ENCODE measurements around the gene WDR93.
"Not testable (repeated sequence)": the region's sequence is repeated elsewhere in the genome, so short reads cannot be mapped to it uniquely, and the experiment has no call there.

Gene WDR93

DNA sequence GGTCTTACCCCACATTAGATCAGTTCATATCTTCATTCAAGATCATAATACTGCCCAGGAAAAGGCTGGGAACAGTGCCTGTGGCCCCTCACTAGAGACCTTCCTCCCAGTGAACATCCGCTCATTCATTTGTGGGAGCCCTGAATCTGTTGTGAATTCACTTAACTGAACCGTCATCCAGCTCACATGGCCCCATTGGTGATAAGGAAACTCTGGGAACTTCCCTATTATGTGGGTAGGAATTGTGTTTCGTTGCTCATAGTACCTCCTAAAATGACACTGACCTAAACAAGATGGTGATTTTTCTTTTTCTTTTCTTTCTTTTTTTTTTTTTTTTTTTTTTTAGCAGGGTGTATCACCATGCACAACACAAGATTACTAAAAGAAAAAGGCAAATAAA, 78.8 kb downstream of the WDR93 start:
- no peak for DNase-seq (ENCODE audit: low spot score)

DNA sequence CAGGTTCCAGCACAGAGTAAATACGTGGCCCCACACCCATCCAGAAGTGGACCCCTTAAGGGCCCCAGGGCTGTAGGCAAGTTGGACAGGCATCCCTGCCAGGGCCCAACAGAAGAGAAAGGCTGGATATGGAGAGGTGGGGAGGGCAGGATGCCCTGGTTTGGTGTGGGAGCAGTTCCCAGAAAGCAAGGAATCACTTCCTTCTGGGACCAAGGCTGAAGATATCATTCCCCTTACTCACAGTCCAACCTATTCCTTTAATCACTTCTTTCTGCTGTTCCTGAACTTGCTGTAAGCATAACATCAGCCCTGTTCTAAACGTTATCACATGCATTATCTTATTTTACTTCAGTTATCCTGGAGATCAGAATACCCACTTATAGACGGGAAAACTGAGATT, 79.4 kb downstream of the WDR93 start:
- DNase-seq (ENCODE audit: low spot score) = no peak

DNA sequence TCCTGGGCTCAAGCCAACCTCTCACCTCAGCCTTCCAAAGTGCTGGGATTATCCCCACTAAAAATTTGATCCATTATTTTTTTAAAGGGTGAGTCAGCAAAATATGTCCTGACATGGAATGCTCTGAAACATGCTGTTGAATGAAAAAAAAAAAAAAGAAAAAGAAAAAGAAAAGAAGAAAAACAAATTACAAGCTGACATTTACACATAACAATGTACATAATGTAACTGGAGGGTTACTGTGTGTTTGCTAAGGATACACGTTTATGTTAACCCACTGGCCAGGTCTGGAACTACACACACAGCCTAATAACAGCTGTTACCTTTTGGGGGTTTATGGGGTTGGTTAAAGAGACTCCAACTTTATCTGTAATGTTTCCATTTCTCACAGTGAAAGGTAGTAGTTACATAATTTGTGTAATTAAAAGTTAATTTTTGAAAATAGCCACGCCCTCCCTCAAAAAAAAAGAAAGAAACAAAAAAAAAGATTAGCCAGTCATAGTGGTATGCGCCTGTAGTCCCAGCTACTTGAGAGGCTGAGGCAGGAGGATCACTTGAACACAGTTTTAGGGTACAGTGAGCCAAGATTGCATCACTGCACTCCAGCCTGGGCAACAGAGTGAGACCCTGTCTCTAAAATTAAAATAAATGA, 82.4 kb downstream of the WDR93 start:
- peak; percentile 48 for DNase-seq (ENCODE audit: low spot score)

DNA sequence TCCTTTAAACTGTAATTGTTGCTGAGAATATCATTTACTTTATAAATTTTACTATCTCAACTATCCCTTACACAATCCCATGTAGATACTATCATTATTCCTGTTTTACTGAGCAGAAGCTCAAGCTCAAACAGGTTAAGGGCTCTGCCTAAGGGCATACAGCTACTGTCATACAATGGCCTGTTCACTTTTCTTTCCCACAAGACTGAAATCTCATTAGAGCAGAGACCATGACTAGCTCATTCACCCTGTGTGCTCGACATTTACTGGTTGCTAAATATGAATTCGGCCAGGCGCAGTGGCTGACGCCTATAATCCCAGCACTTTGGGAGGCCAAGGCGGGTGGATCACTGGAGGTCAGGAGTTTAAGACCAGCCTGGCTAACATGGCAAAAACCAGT, 83.9 kb downstream of the WDR93 start:
- no peak for DNase-seq (ENCODE audit: low spot score)

DNA sequence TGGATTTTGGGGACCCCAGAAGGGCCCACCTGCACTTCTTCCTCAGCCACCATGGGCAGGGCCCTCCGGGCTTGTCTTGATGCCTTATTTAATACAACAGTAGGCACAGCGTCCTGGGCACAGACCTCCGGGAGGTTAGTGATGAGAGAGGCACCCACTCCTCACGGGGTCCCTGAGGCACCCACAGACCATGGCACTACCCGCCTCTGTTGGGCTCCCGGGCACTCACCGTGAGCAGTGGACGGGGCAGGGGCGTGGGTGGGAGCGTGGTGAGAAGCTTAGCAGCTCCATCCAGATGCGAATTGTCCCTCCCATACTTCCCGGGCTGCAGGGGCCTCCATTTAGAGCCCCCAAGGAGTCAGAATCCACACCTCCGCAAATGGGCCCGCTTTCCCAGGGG, 85.2 kb downstream of the WDR93 start:
- DNase-seq (ENCODE audit: low spot score) = no peak

DNA sequence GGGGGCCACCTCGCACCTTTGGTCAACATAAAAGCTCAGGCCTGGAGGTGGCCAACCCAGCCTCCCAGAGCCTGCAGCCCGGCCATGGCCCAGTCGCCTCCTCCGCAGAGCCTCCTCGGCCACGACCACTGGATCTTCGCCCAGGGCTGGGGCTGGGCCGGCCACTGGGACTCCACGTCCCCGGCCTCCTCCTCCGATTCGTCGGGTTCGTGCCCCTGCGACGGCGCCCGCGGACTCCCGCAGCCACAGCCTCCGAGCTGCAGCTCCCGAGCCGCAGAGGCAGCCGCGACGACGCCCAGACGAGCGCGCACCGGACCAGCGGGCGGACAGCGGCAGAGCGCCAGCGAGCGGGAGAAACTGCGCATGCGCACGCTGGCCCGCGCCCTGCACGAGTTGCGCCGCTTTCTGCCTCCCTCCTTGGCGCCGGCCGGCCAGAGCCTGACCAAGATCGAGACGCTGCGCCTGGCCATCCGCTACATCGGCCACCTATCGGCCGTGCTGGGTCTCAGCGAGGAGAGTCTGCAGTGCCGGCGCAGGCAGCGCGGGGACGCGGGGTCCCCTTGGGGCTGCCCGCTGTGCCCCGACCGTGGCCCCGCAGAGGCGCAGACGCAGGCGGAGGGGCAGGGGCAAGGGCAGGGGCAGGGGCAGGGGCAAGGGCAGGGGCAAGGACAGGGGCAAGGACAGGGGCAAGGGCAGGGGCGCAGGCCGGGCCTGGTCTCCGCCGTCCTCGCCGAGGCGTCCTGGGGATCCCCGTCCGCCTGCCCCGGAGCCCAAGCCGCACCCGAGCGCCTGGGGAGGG, 85.9 kb downstream of the WDR93 start, which contains the start of gene MESP2:
Gene MESP2, plus strand, starts transcription at position 59 of the 799 bp plus-strand sequence. Its CDS starts 26 bp downstream, at position 85.
- DNase-seq (ENCODE audit: low spot score) = peak; percentile 94

DNA sequence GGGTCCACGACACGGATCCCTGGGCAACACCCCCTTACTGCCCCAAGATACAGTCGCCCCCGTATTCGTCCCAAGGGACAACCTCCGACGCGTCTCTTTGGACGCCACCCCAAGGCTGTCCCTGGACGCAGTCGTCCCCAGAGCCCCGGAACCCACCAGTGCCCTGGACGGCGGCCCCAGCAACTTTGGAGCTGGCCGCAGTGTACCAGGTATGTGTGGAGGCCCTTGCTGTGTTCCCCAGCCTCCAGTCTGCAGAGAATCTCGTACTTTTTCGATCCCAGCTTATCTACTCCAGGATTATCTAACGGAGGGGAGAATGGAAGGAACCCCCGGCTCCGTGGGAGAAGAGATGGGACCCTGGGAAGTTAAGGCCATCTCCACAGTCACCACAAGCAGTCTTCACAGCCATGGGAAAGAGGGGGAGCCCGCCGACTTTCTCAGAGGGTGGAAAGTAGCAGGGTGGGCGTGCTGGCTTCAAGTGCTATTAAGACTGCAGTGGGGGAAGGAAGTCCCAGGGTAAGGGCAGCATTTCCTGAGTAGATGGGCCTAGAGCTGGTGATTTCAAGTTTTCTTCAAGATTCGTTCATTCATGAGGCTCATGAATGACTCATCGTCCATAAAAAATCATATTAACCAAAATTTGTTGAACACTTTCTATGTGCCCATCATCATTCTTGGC, 86.6 kb downstream of the WDR93 start:
- DNase-seq (ENCODE audit: low spot score) = no peak

DNA sequence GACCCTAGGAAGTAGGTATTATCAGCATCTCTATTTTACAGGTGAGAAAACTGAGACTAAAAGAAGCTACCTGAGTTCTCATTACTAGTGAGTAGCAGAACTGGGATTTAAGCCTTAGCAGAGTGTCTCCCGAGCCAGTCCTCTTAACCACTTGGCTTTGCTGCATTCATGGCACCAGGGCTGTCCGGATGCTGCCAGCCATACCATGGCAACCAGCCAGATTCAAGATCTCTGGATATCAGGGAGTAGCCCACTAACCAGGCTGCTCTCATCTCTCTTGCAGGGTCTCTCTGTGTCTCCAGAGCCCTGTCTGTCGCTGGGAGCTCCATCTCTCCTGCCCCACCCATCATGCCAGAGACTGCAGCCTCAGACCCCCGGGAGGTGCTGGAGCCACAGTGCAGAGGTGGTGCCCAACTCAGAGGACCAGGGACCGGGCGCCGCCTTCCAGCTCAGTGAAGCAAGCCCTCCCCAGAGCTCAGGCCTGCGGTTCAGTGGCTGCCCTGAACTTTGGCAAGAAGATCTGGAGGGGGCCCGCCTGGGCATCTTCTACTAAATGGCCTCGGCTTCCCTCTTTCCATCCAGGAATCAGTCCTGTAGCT, 87.3 kb downstream of the WDR93 start:
- no peak for DNase-seq (ENCODE audit: low spot score)

DNA sequence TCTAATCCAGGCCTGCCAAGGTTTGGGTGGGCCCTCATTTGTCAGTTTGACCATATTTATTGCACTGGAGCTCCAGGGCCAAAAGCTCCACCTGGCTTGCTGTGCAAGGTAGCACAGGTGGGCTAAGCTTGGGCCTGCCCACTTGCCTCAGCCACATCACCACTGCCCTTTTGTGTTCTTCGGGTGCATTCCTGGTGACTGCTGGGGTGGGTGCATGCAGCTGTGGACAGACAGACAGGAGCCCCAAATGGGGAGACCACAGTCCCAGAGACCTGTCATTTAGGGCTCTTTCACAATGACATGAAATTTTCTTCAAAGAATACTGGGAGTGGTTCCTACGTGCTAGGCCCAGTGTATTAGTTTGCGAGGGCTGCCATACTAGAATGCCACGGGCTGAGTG, 88.2 kb downstream of the WDR93 start:
- DNase-seq (ENCODE audit: low spot score) = no peak

DNA sequence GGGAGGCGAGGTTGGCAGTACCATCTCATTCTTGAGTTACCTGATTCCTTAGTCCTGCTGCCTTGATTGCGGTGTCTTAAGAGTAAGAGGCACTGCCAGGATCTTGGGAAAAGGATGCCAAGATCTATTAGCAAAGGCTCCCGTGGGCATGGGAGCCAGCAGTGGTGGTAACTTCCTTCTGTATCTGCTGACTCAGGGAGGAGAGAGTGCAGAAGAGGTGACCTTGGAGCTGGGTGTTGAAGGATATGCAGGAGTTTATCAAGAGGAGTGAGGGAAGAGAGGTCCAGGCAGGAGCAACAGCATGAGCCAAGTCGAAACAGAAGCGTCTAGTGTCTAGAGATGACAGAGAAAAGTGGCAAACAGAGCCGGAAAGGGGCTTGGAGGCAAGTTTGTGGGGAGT, 90.0 kb downstream of the WDR93 start:
- no peak for DNase-seq (ENCODE audit: low spot score)

DNA sequence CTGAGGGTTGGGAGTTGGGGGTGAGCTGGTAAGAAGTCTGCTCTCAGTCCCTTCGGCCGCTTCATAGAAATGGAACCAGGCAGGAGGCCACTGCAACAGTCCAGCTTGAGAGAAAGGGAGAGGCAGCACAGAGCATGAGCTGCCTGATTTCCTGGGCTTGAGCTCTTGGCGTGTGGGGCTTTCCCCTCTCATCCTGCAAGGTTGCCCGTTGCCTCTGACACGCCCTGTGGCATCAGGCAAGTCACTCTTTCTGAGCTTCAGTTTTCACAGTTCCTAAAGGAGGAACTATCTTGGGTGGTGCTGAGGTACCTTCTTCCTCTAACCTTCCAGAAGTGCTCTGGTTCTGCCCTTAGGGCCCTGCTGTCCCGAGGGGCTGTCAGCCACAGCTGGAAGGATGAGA, 90.4 kb downstream of the WDR93 start:
- no peak for DNase-seq (ENCODE audit: low spot score)

DNA sequence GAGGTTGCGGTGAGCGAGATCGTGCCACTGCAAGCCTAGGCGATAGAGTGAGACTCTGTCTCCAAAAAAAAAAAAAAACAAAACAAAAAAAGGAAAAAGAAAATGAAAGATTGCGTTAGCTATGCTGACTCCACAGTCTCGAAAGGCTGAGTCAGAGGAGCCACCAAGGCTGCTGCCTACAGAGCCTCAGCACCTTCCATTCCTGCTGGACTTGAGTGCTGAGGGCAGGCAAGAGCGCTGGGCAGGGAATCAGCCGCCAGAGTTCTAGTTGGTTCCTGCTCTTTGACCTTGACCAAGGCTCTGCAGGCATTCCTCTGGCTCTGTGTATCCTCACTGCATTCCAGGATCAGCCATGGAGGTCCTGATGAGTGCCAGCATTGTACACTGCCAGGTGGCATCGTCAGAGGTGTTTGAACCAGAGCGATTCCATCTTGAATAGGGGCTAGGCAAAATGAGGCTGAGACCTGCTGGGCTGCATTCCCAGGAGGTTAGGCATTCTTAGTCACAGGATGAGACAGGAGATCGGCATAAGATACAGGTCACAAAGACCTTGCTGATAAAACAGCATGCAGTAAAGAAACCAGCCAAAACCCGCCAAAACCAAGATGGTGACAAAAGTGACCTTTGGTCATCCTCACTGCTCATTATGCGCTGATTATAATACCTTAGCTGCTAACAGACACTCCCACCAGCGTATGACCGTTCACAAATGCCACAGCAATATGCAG, 91.4 kb downstream of the WDR93 start:
- peak; percentile 55 for DNase-seq (ENCODE audit: low spot score)

DNA sequence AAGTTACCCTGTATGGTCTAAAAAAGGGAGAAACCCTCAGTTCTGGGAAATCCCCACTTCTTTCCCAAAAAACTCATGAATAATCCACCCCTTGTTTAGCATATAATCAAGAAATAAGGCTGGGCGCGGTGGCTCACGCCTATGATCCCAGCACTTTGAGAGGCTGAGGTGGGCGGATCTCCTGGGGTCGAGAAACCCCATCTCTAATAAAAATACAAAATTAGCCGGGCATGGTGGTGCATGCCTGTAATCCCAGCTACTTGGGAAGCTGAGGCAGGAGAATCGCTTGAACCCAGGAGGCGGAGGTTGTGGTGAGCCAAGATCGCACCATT, 92.0 kb downstream of the WDR93 start:
- not testable (repeated sequence) for DNase-seq (ENCODE audit: low spot score)

DNA sequence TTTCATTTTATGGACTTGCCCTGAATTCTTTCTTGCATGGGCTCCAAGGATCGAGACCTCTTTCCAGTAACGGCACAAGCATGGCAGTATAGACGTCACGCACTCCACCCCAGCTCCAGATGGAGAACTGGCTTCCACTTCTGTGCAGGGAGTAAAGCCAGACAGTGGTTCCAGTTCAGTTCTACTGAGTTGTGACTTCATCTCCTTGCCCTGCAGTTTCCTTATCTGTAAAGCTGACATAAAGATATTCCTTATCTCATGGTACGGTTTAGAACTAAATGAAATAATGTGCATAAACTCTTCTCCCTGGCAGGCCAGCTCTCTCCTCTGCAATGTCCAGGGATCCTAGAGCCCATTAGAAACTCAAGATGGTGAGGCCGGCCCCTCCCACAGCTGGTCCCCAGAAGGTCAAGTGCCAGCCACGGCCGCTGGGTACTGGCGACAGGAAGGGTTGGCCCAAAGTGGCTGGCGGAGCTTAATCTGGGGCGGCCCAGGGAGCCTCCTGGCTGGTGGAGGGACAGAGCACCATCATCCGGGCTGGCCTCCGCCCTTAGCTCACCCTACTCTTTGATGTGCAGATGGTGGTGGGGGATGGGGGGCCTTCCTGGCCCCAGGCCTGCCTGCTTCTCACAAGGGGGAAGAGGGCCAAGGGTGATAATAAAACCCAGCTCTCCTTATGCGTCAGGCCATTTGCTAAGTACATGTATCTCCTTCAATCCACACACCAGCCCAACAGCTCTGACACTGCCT, 92.7 kb downstream of the WDR93 start:
- DNase-seq (ENCODE audit: low spot score) = no peak

DNA sequence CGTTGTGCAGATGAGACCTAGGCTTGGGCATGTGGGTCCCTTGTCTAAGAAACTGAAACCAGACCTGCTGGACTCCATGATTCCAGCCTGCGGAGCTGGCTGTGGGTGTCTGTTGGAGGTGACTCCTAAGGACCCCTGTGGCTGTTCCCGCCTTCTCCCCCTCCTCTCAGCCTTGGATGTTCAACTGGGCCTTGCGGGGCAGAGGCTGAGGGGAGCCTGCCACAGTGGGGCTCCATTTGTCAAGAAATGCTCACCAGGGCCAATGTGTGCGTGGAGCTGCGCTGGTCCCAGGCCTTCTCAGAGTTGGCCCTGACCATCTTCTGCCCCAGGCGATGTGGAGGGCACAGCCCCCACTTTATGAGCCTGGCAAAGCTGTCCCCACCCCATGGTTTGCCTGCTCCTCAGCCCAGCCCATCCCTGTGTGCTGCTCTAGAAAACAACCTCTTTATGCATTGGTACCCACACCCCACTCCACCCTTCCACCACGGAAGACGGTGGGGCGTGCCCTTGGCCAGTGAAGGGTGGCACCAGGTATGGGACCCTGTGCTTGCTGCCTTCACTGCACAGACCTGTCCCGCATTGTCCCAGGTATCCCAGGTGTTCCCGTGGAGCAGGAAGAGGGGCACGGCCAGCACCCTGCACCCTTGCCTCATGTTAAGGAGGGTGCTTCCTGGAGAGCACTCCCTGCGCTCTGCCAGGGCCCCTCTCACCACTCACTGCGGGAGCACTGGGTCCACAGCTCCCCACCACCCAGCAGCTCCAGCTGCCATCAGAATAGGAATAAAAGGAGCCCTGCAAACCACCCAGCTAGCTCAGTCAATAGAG, 93.5 kb downstream of the WDR93 start:
- DNase-seq (ENCODE audit: low spot score) = no peak

DNA sequence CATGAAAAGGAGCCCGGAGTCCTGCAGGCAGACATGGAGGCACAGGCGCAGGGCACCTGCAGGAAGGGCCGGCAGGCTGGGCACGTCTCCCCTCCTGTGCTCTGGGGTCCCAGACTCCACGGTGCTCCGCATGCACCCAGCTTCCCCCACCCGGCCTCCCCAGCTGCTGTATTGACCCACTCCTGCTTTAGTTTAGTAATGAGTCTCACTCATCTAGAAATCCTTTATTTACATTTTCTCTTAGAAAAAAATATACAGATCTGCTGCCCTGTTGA, 94.0 kb downstream of the WDR93 start:
- DNase-seq (ENCODE audit: low spot score) = no peak

DNA sequence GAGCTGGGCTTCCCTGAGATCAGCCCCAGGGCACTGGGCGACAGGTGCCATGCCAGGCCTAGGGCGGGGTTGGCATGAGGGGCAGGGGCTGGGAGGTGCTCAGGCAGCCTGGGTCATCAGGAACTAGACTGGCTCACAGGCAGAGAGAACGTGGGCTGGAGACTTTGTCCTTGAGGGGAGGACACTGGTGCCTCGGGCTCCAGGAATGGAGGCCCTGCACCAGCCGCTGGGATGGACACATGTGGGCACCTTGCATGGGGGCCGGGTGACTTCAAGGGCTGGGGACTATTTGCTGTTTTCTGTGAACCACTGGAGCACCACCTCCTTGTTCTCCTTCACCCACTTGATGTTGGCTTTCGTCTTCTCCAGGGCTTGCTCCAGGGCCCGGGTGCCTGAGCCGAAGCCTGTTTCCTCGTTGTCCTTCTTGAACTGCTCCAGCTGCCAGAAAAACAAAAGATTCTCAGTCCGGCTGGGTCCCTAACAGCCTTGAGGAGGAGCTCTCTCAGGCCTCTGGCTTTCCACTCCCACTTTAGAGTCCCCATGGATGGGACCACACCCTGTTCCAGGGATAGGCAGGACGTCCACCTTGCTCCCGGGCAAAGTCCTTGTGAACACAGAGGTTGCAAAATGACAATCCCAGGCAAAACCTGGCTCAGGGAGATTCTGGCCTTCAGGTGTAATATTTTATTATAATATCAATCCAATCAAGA, 94.6 kb downstream of the WDR93 start:
- no peak for DNase-seq (ENCODE audit: low spot score)

DNA sequence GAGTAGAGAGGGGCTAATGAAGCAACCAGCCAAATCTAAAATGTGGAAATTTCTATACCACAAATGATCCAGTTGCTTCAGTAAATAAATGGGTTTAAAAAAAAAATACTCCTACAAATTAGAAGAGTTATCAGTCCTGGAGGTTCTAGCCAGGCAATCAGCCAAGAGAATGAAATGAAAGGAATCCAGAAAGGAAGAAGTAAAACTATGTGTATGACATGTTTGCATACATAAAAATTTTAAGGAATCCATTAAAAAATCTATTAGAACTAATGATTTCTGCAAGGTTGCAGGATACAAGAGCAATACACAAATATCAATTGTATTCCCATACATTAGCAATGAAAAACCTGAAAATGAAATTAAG, 95.1 kb downstream of the WDR93 start:
- DNase-seq (ENCODE audit: low spot score) = no peak

DNA sequence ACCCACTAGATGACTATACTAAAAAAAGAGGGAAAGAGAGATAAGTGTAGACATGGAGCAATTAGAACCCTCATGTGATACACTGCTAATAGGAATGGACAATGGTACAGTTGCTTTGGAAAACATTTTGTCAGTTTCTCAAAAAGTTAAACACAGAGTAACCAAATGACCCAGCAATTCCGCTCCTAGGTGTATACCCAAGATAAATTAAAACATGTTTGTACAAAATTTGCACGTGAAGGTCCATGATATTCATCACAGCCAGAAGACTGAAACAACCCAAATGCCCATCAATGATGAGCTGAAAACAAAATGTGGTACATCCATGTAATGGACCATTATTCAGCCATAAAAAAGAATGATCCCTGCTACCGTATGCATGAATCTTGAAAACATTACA, 97.3 kb downstream of the WDR93 start:
- DNase-seq (ENCODE audit: low spot score) = no peak

DNA sequence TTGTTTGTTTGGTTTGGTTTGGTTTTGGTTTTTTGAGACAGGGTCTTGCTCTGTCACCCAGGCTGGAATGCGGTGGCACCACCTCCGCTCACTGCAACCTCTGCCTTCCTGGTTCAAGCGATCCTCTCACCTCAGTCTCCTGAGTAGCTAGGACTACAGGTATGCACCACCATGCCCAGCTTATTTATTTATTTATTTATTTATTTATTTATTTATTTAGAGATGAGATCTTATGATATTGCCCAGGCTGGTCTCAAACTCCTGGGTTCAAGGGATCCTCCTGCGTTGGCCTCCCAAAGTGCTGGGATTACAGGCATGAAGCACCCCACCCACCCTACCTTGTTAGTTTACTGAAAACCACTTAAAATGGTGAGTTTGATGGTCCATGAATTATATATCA, 98.0 kb downstream of the WDR93 start:
- DNase-seq (ENCODE audit: low spot score) = not testable (repeated sequence)

Data from AG08396 (cell line).